GM23338 (cell line): Measurements from ENCODE around the gene PHYHD1. TPM values are rescaled to one million over a fixed set of nuclear protein-coding genes. Genes with fewer than 3 reads are reported as not detected.
A peak's percentile ranks its signal among the peaks of the same experiment; 100 is the strongest.

Experiments used
- ATAC-seq: fragments of 200-7000 bp; cut with Tn5 transposase; 3 replicates; pipeline ENCODE4 v1.9.1; 2020
- DNase-seq: peaks from one replicate; pipeline ENCODE4 v3.0.0-alpha.2; 2015; ENCODE audit warnings: low spot score
- H2AFZ ChIP-seq: fragments of 200-600 bp; sonication (generic); 2 replicates; pipeline ENCODE4 v1.8.0; 2016; ENCODE audit warnings: antibody characterized with exemption, mild to moderate bottlenecking, moderate library complexity
- H3F3A ChIP-seq: fragments of 200-600 bp; sonication (generic); replicated peaks from 2 replicates; pipeline ENCODE4 v1.8.0; 2017; ENCODE audit warnings: antibody characterized with exemption, mixed run types, low read depth
- H3K27ac ChIP-seq: fragments of 200-600 bp; sonication (generic); 2 replicates; pipeline ENCODE4 v1.6.1; 2016; ENCODE audit warnings: low read depth
- H3K27me3 ChIP-seq: fragments of 200-600 bp; sonication (generic); 2 replicates; pipeline ENCODE4 v1.8.0; 2016; ENCODE audit warnings: mild to moderate bottlenecking, mixed run types, moderate library complexity; ENCODE audit not compliant: insufficient read depth
- H3K36me3 ChIP-seq: fragments of 200-600 bp; sonication (generic); 2 replicates; pipeline ENCODE4 v1.8.0; 2016; ENCODE audit warnings: mild to moderate bottlenecking; ENCODE audit not compliant: insufficient read depth
- H3K4me1 ChIP-seq: fragments of 200-600 bp; sonication (generic); 2 replicates; pipeline ENCODE4 v1.8.0; 2016; ENCODE audit warnings: mild to moderate bottlenecking, moderate library complexity; ENCODE audit not compliant: insufficient read depth
- H3K4me2 ChIP-seq: fragments of 200-600 bp; sonication (generic); 2 replicates; pipeline ENCODE4 v1.7.1; 2017; ENCODE audit warnings: mixed run types
- H3K4me3 ChIP-seq: fragments of 200-600 bp; sonication (generic); 2 replicates; pipeline ENCODE4 v1.6.1; 2016; ENCODE audit warnings: mixed run types
- H3K79me2 ChIP-seq: fragments of 200-600 bp; sonication (generic); replicated peaks from 2 replicates; pipeline ENCODE4 v1.8.0; 2017; ENCODE audit warnings: mild to moderate bottlenecking; ENCODE audit not compliant: insufficient read depth
- H3K9me2 ChIP-seq: fragments of 200-600 bp; sonication (generic); 2 replicates; pipeline ENCODE4 v1.8.0; 2017; ENCODE audit not compliant: insufficient read depth
- H4K20me1 ChIP-seq: fragments of 200-600 bp; sonication (generic); replicated peaks from 2 replicates; pipeline ENCODE4 v1.8.0; 2017; ENCODE audit warnings: mild to moderate bottlenecking; ENCODE audit not compliant: insufficient read depth
- H3K27ac Mint-ChIP-seq: 2 replicates; pipeline ENCODE4 v1.8.0; 2020; ENCODE audit warnings: inconsistent platforms, mild to moderate bottlenecking, moderate library complexity, mixed read lengths
- H3K27me3 Mint-ChIP-seq: 3 replicates; pipeline ENCODE4 v1.8.0; 2022; ENCODE audit warnings: low read depth, mild to moderate bottlenecking, moderate library complexity, mixed read lengths, inconsistent platforms; ENCODE audit not compliant: insufficient read depth, poor library complexity
- H3K36me3 Mint-ChIP-seq: 3 replicates; pipeline ENCODE4 v1.8.0; 2021; ENCODE audit warnings: low read depth, mild to moderate bottlenecking, inconsistent platforms, moderate library complexity, mixed read lengths
- H3K4me1 Mint-ChIP-seq: 3 replicates; pipeline ENCODE4 v1.8.0; 2020; ENCODE audit warnings: mild to moderate bottlenecking, inconsistent platforms, mixed read lengths
- H3K4me3 Mint-ChIP-seq: 3 replicates; pipeline ENCODE4 v1.8.0; 2021; ENCODE audit warnings: moderate library complexity, mild to moderate bottlenecking, inconsistent platforms, mixed read lengths
- H3K9me3 Mint-ChIP-seq: 3 replicates; pipeline ENCODE4 v1.8.0; 2020; ENCODE audit warnings: moderate library complexity, mild to moderate bottlenecking, inconsistent platforms, mixed read lengths
- JUNB ChIP-seq: IDR thresholded peaks from one replicate; pipeline ENCODE4 v1.6.1; 2016; ENCODE audit warnings: antibody characterized with exemption; ENCODE audit not compliant: unreplicated experiment
- NANOG ChIP-seq: IDR thresholded peaks from 2 replicates; pipeline ENCODE4 v1.6.1; 2016; ENCODE audit warnings: antibody characterized with exemption, borderline replicate concordance
- ZNF114 ChIP-seq: fragments of 250-450 bp; sonication (Bioruptor Pico); IDR thresholded peaks from 2 replicates; pipeline ENCODE4 v1.5.0; 2020; ENCODE audit warnings: mild to moderate bottlenecking, moderate library complexity
- polyA plus RNA-seq: library from polyadenylated mRNA; unstranded; fragments of >200 nt; fragmentation: Nextera tagmentation; extraction: Ambion mirVana; gene quantifications from 2 replicates; pipeline ENCODE4 v1.2.1, GENCODE V29; 2016
- total RNA-seq: library from RNA; depleted of rRNA; stranded (reverse); fragments of >200 nt; shearing (Covaris generic); gene quantifications from 2 replicates; pipeline ENCODE4 v1.2.3, GENCODE V29; 2014
- TF ChIP-seq, protein P1 (sequence below): fragments of 250-450 bp; sonication (Bioruptor Pico); IDR thresholded peaks from 2 replicates; pipeline ENCODE4 v1.5.0; 2020; ENCODE audit warnings: mild to moderate bottlenecking, moderate library complexity
- TF ChIP-seq, protein P2 (sequence below): IDR thresholded peaks from 2 replicates; pipeline ENCODE4 v1.6.1; 2016; ENCODE audit warnings: antibody characterized with exemption

Gene PHYHD1
- total and polyA plus RNA-seq, 2 experiments from 2014 or later, result 10.4 to 16.8 TPM

DNA sequence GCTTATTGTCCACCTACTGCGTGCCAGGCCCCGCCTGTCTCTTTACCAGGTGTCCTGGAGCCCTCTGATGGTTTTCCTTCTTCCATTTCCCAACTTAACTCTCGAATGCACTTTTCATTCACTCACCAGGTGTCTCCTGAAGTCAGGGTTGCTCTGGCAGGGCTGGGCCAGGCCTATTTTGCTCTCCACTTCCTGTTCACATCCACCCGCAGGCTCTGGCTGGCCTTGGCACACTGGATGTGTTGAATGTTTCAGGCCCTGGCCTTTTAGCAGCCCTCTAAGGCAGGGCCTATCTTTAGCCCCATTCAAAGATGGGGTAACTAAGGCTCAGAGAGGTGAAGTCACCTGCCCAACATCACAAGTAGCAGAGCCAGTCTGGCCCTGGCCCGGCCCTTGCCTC, 22.4 kb upstream of the PHYHD1 start:
- H3K4me1 Mint-ChIP-seq, result peaks cover 32% of the 10 kb centered on the region
- H3K27me3 Mint-ChIP-seq, result peaks cover 5% of the 10 kb centered on the region
- Histone ChIP-seq H3K4me3 (no peak overlapping the region), H3K9me2 (no peaks in the 10 kb centered on the region), H2AFZ (no peak overlapping the region), H3K79me2 (peaks cover 49% of the 10 kb centered on the region), H3K27ac (no peak overlapping the region), H3K27me3 (no peaks in the 10 kb centered on the region), H3K36me3 (peaks cover 11% of the 10 kb centered on the region), H3F3A (0 out of 2 replicates have a peak, but pooled peaks cover 3% of the 10 kb centered on the region), H4K20me1 (peaks cover 33% of the 10 kb centered on the region), H3K4me2 (no peak overlapping the region), H3K4me1 (peaks cover 11% of the 10 kb centered on the region; the same call in 1 of the 2 replicates)
- H3K9me3 Mint-ChIP-seq, result no peaks in the 10 kb centered on the region
- H3K36me3 Mint-ChIP-seq, result peaks cover 42% of the 10 kb centered on the region
- DNase-seq, result no peak
- no peak overlapping the region for H3K4me3 Mint-ChIP-seq
- TF ChIP-seq NANOG (no peak), JUNB (no peak), ZNF114 (no peak)
- TF ChIP-seq, protein P1, sequence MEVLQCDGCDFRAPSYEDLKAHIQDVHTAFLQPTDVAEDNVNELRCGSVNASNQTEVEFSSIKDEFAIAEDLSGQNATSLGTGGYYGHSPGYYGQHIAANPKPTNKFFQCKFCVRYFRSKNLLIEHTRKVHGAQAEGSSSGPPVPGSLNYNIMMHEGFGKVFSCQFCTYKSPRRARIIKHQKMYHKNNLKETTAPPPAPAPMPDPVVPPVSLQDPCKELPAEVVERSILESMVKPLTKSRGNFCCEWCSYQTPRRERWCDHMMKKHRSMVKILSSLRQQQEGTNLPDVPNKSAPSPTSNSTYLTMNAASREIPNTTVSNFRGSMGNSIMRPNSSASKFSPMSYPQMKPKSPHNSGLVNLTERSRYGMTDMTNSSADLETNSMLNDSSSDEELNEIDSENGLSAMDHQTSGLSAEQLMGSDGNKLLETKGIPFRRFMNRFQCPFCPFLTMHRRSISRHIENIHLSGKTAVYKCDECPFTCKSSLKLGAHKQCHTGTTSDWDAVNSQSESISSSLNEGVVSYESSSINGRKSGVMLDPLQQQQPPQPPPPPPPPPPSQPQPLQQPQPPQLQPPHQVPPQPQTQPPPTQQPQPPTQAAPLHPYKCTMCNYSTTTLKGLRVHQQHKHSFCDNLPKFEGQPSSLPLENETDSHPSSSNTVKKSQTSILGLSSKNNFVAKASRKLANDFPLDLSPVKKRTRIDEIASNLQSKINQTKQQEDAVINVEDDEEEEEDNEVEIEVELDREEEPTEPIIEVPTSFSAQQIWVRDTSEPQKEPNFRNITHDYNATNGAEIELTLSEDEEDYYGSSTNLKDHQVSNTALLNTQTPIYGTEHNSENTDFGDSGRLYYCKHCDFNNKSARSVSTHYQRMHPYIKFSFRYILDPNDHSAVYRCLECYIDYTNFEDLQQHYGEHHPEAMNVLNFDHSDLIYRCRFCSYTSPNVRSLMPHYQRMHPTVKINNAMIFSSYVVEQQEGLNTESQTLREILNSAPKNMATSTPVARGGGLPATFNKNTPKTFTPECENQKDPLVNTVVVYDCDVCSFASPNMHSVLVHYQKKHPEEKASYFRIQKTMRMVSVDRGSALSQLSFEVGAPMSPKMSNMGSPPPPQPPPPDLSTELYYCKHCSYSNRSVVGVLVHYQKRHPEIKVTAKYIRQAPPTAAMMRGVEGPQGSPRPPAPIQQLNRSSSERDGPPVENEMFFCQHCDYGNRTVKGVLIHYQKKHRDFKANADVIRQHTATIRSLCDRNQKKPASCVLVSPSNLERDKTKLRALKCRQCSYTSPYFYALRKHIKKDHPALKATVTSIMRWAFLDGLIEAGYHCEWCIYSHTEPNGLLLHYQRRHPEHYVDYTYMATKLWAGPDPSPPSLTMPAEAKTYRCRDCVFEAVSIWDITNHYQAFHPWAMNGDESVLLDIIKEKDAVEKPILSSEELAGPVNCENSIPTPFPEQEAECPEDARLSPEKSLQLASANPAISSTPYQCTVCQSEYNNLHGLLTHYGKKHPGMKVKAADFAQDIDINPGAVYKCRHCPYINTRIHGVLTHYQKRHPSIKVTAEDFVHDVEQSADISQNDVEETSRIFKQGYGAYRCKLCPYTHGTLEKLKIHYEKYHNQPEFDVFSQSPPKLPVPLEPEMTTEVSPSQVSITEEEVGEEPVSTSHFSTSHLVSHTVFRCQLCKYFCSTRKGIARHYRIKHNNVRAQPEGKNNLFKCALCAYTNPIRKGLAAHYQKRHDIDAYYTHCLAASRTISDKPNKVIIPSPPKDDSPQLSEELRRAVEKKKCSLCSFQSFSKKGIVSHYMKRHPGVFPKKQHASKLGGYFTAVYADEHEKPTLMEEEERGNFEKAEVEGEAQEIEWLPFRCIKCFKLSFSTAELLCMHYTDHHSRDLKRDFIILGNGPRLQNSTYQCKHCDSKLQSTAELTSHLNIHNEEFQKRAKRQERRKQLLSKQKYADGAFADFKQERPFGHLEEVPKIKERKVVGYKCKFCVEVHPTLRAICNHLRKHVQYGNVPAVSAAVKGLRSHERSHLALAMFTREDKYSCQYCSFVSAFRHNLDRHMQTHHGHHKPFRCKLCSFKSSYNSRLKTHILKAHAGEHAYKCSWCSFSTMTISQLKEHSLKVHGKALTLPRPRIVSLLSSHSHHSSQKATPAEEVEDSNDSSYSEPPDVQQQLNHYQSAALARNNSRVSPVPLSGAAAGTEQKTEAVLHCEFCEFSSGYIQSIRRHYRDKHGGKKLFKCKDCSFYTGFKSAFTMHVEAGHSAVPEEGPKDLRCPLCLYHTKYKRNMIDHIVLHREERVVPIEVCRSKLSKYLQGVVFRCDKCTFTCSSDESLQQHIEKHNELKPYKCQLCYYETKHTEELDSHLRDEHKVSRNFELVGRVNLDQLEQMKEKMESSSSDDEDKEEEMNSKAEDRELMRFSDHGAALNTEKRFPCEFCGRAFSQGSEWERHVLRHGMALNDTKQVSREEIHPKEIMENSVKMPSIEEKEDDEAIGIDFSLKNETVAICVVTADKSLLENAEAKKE (CRISPR knock-in tag), result no peak
- TF ChIP-seq, protein P2, sequence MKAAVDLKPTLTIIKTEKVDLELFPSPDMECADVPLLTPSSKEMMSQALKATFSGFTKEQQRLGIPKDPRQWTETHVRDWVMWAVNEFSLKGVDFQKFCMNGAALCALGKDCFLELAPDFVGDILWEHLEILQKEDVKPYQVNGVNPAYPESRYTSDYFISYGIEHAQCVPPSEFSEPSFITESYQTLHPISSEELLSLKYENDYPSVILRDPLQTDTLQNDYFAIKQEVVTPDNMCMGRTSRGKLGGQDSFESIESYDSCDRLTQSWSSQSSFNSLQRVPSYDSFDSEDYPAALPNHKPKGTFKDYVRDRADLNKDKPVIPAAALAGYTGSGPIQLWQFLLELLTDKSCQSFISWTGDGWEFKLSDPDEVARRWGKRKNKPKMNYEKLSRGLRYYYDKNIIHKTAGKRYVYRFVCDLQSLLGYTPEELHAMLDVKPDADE, result no peak
- ATAC-seq, result no peak
- peak overlapping the region; percentile 91 for H3K27ac Mint-ChIP-seq
